Airway epithelial cell (primary cell): ENCODE measurements around the gene TSSK3. TPM values are rescaled to one million over a fixed set of nuclear protein-coding genes. Genes with fewer than 3 reads are reported as not detected.

Source experiments
- total RNA-seq: library from RNA; depleted of rRNA; stranded (reverse); fragments of >200 nt; gene quantifications from 2 replicates; pipeline ENCODE4 v1.2.3, GENCODE V29; 2015

Gene TSSK3, protein sequence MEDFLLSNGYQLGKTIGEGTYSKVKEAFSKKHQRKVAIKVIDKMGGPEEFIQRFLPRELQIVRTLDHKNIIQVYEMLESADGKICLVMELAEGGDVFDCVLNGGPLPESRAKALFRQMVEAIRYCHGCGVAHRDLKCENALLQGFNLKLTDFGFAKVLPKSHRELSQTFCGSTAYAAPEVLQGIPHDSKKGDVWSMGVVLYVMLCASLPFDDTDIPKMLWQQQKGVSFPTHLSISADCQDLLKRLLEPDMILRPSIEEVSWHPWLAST
- 0.21 TPM in 1 of 2 replicates, not detected in the other for total RNA-seq

DNA sequence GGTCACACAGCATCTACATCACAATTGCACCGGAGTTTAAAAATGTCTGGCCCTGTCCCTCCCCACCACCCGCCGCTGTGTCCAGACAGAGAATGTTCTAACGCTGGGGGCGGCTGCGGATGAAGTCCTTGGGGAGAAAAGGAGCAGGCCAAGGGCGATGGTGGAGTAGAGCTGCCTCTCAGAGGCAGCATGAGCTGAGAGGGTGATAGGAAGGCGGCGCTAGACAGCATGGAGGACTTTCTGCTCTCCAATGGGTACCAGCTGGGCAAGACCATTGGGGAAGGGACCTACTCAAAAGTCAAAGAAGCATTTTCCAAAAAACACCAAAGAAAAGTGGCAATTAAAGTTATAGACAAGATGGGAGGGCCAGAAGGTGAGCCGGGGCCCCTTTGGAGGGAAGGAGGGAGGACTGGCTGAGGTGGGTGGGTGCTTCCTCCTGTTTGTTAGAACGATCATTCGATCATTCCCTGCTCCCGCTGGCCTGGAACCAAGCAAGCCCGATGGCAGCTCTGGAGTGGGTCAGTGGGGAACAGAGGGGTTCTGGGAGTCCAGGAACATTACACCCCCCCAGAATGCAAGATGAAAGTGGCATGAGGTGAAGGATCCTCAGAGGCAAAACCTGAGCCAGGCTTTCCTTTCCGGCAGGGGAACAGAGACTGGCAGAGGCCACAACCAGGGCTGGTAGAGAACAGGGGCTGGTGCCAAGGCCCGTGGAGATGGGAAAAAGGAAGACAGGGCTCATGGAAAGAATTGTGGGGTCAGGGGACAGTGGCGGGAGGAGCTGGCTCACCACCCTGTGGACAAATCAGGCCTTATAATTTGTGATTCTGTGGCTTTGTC lies at the start of gene TSSK3, which contains the start of gene FAM229A:
TSSK3 (plus strand) TSS at position 66 of the 840 bp plus-strand sequence; CDS start at position 229, 163 bp downstream.
FAM229A (minus strand) TSS at position 12 of the 840 bp plus-strand sequence. CDS start 394 bp downstream, outside the sequence.

DNA sequence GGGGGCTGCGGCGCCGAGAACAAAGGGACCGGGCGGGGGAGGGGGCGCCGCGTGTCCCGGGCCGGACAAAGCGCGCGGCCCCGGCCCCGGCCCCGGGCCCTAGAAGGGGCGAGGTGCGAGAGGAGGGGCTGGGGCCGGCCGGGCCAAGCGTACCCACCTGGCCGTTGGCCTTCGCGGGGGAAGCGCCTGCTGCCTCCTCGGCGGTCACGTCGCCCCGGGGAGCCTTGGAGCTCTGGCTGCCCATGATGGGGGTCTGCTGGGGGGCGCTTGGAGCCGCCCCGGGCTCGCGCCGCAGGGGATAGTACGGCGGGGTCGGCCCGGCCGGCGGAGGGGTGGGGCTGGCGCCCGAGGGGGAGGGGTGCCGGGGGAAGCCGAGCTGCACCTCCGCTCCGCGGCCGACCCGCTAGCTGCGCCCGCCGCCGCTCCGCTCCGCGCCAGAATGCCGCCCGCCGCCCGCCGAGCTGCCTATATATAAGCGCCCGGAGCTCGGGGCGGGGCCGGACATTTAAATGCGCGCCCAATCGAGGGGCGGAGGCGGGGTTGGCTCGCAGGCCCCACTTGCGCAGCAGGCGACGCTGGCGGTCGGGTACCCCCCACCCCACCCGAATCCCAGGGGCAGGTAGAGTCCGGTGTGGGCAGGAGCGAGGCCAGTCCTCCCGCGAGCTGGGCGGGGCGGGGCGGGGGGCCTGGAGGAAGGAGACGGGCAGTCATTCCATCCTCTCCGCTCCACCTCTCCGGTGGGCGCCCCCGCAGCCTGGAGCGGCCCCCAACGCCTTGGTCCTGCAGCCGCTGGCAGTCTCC lies 26.3 kb upstream of the TSSK3 start, which contains the start of gene MARCKSL1:
MARCKSL1 (minus strand) TSS at position 444 of the 801 bp plus-strand sequence; CDS start at position 244, 200 bp downstream.

DNA sequence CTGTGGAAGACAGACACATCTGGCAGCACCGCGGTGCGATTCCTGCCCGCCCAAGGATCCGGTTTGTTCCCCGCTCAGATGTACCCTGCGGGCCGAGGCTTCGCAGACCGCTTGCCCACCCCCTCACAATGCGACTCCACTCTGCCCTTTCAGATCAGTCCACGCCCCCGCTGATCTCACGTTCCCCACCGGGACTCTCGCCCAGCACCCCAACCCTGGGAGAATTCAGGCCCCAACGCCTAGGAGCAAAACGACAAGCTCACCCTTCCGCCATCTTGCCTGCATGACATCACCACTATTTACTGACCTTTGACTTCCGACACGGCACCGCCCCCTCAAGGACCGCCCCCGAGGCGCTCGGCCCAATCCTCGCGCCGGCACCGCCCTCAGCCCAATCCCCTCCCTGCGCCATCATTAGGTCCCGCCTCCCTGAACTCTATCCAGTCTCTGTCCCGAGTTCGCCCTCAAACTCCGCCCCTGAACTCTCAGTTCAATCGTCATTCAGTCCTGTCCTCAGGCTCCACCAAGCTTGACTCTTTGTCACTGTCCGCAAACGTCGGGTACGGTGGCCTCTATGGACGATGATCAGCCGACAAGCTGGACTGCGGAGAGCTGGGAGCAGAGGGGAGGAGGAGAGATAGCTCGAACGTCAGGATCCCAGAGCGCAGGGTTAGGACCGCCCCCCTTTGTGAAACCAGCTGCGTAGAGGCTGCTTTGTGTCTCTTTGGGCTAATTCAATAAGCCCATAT lies 32.0 kb downstream of the TSSK3 start, which contains the start of gene BSDC1:
BSDC1 (minus strand) TSS at position 301 of the 749 bp plus-strand sequence; CDS start at position 274, 27 bp downstream.

Other genes starting within 250 kb of the TSSK3 start
- 29.5 and 39.8 TPM in 2 replicates for gene TXLNA, start 182.9 kb upstream of the TSSK3 start, total RNA-seq
- 19.6 and 19.9 TPM in 2 replicates for gene CCDC28B, start 161.9 kb upstream of the TSSK3 start, total RNA-seq
- 1.9 and 3.5 TPM in 2 replicates for gene IQCC, start 156.9 kb upstream of the TSSK3 start, total RNA-seq
- not detected in 2 replicates for gene DCDC2B, start 153.4 kb upstream of the TSSK3 start, total RNA-seq
- 14.5 and 15.7 TPM in 2 replicates for gene TMEM234, start 140.2 kb upstream of the TSSK3 start, total RNA-seq
- 355 and 383 TPM in 2 replicates for gene EIF3I, start 140.1 kb upstream of the TSSK3 start, total RNA-seq
- not detected in 2 replicates for gene FAM167B, start 115.3 kb upstream of the TSSK3 start, total RNA-seq
- gene LCK, start 111.3 kb upstream of the TSSK3 start, total RNA-seq: 0.37 and 2.5 TPM in 2 replicates
- gene HDAC1, start 70.5 kb upstream of the TSSK3 start, total RNA-seq: 94.7 and 102 TPM in 2 replicates
- gene MARCKSL1, start 26.3 kb upstream of the TSSK3 start, total RNA-seq: 59.5 and 75.3 TPM in 2 replicates
- 0.78 and 1.3 TPM in 2 replicates for gene FAM229A, start 54 bp upstream of the TSSK3 start, total RNA-seq
- gene BSDC1, start 31.9 kb downstream of the TSSK3 start, total RNA-seq: 41.3 and 45.7 TPM in 2 replicates
- under 0.01 TPM in 1 of 2 replicates, not detected in the other for gene ZBTB8B, start 102.5 kb downstream of the TSSK3 start, total RNA-seq
- gene ZBTB8A, start 176.9 kb downstream of the TSSK3 start, total RNA-seq: 3.8 and 5.3 TPM in 2 replicates